HEK293 (cell line): ENCODE measurements around the gene VDR.

Experiments
- CTCF ChIA-PET: fragments of 350-600 bp; formaldehyde crosslinking; extraction: SDS; loops from one replicate; lab custom pipeline; 2021; ENCODE audit warnings: antibody characterized with exemption; lab: Yijun Ruan, JAX
- POLR2A ChIA-PET: fragments of 300-600 bp; formaldehyde crosslinking; extraction: SDS; loops from one replicate; lab custom pipeline; 2020; ENCODE audit warnings: antibody characterized with exemption, inconsistent platforms; lab: Yijun Ruan, JAX
- H3K27ac ChIP-seq: fragments of 200-500 bp; sonication (Bioruptor generic); 2 replicates; pipeline ENCODE4 v1.5.1; 2014; ENCODE audit warnings: low read depth, low read length, control low read depth, inconsistent platforms; ENCODE audit errors: extremely low read depth
- H3K36me3 ChIP-seq, 2 experiments: fragments of 200-500 bp in 1 of 2; sonication (Bioruptor generic) in 1 of 2; 1 replicate in 1 of 2; 2 replicates in 1 of 2; pipeline ENCODE4 v1.5.1; 2014 to 2017; ENCODE audit warnings: inconsistent platforms in 2 of 2, low read length in 2 of 2; ENCODE audit not compliant: control insufficient read depth in 2 of 2, insufficient read depth in 1 of 2
- H3K4me1 ChIP-seq: fragments of 200-500 bp; sonication (Bioruptor generic); 2 replicates; pipeline ENCODE4 v1.5.1; 2014; ENCODE audit warnings: mild to moderate bottlenecking, low read length, inconsistent platforms; ENCODE audit not compliant: control insufficient read depth, insufficient read depth
- H3K4me3 ChIP-seq: 2 replicates; pipeline ENCODE4 v1.5.1; 2011; ENCODE audit warnings: low read depth, mild to moderate bottlenecking, control low read depth, low read length, moderate library complexity
- H3K9me3 ChIP-seq: fragments of 200-500 bp; sonication (Bioruptor generic); 2 replicates; pipeline ENCODE4 v1.5.1; 2014; ENCODE audit warnings: low read depth, low read length, inconsistent platforms; ENCODE audit not compliant: control insufficient read depth, insufficient read depth
- GLI2 ChIP-seq: fragments of 450-650 bp; formaldehyde crosslinking; IDR thresholded peaks from 2 replicates; pipeline ENCODE4; 2017; ENCODE audit warnings: missing biosample characterization, missing genetic modification characterization, low read depth, borderline replicate concordance
- HOXD13 ChIP-seq: sonication (generic); formaldehyde crosslinking; IDR thresholded peaks from 2 replicates; pipeline ENCODE4 v1.8.0; 2022; ENCODE audit warnings: missing genetic modification reagents, borderline replicate concordance
- KLF8 ChIP-seq: fragments of 450-650 bp; formaldehyde crosslinking; IDR thresholded peaks from 2 replicates; pipeline ENCODE4 v1.5.1; 2016; ENCODE audit warnings: missing biosample characterization, missing genetic modification characterization
- MYNN ChIP-seq: fragments of 450-650 bp; formaldehyde crosslinking; IDR thresholded peaks from 2 replicates; pipeline ENCODE4 v1.5.1; 2016; ENCODE audit warnings: missing biosample characterization, missing genetic modification characterization, borderline replicate concordance
- MZF1 ChIP-seq: fragments of 450-650 bp; formaldehyde crosslinking; IDR thresholded peaks from 2 replicates; pipeline ENCODE4 v1.5.1; 2017; ENCODE audit warnings: missing biosample characterization, missing genetic modification characterization, borderline replicate concordance
- OVOL3 ChIP-seq: fragments of 450-650 bp; formaldehyde crosslinking; IDR thresholded peaks from 2 replicates; pipeline ENCODE4 v1.5.1; 2016; ENCODE audit warnings: missing biosample characterization, missing genetic modification characterization
- SCRT1 ChIP-seq: fragments of 450-650 bp; formaldehyde crosslinking; IDR thresholded peaks from 2 replicates; pipeline ENCODE4 v1.5.1; 2016; ENCODE audit warnings: missing biosample characterization, missing genetic modification characterization, borderline replicate concordance
- SCRT2 ChIP-seq: fragments of 450-650 bp; formaldehyde crosslinking; IDR thresholded peaks from 2 replicates; pipeline ENCODE4 v1.5.1; 2016; ENCODE audit warnings: missing biosample characterization, missing genetic modification characterization
- ZNF132 ChIP-seq: fragments of 450-650 bp; formaldehyde crosslinking; IDR thresholded peaks from 2 replicates; pipeline ENCODE4 v1.5.1; 2017; ENCODE audit warnings: missing biosample characterization, missing genetic modification characterization, borderline replicate concordance
- ZNF148 ChIP-seq: fragments of 450-650 bp; formaldehyde crosslinking; IDR thresholded peaks from 2 replicates; pipeline ENCODE4 v1.5.0; 2017; ENCODE audit warnings: missing biosample characterization, missing genetic modification characterization, borderline replicate concordance
- ZNF16 ChIP-seq: fragments of 450-650 bp; formaldehyde crosslinking; IDR thresholded peaks from 2 replicates; pipeline ENCODE4 v1.5.1; 2016; ENCODE audit warnings: low read depth, missing biosample characterization, missing genetic modification characterization
- ZNF184 ChIP-seq: fragments of 450-650 bp; IDR thresholded peaks from 2 replicates; pipeline ENCODE4 v1.5.1; 2018; ENCODE audit warnings: missing biosample characterization, mild to moderate bottlenecking, missing genetic modification characterization
- ZNF266 ChIP-seq: fragments of 450-650 bp; formaldehyde crosslinking; IDR thresholded peaks from 2 replicates; pipeline ENCODE4 v1.5.1; 2016; ENCODE audit warnings: missing biosample characterization, missing genetic modification characterization, low read depth
- ZNF335 ChIP-seq: fragments of 450-650 bp; formaldehyde crosslinking; conservative IDR thresholded peaks from 2 replicates; pipeline ENCODE4 v1.5.1; 2016; ENCODE audit warnings: missing biosample characterization, missing genetic modification characterization
- ZNF501 ChIP-seq: fragments of 450-650 bp; formaldehyde crosslinking; IDR thresholded peaks from 2 replicates; pipeline ENCODE4 v1.5.1; 2016; ENCODE audit warnings: missing biosample characterization, missing genetic modification characterization
- ZNF530 ChIP-seq: fragments of 450-650 bp; formaldehyde crosslinking; IDR thresholded peaks from 2 replicates; pipeline ENCODE4 v1.5.1; 2016; ENCODE audit warnings: low read depth, missing biosample characterization, missing genetic modification characterization
- ZNF623 ChIP-seq: fragments of 450-650 bp; formaldehyde crosslinking; IDR thresholded peaks from 2 replicates; pipeline ENCODE4 v1.5.1; 2016; ENCODE audit warnings: missing biosample characterization, missing genetic modification characterization
- ZNF658 ChIP-seq: fragments of 450-650 bp; formaldehyde crosslinking; IDR thresholded peaks from 2 replicates; pipeline ENCODE4; 2016; ENCODE audit warnings: missing biosample characterization, missing genetic modification characterization
- ZNF791 ChIP-seq: fragments of 450-650 bp; formaldehyde crosslinking; IDR thresholded peaks from 2 replicates; pipeline ENCODE4 v1.5.1; 2016; ENCODE audit warnings: missing biosample characterization, missing genetic modification characterization
- ZSCAN23 ChIP-seq: fragments of 450-650 bp; formaldehyde crosslinking; IDR thresholded peaks from 2 replicates; pipeline ENCODE4 v1.5.1; 2016; ENCODE audit warnings: missing biosample characterization, missing genetic modification characterization
- TF ChIP-seq, protein P1 (sequence below): fragments of 450-650 bp; formaldehyde crosslinking; IDR thresholded peaks from 2 replicates; pipeline ENCODE4 v1.5.1; 2017; ENCODE audit warnings: missing biosample characterization, missing genetic modification characterization
- TF ChIP-seq, protein P2 (sequence below): fragments of 450-650 bp; formaldehyde crosslinking; IDR thresholded peaks from 2 replicates; pipeline ENCODE4 v1.5.1; 2016; ENCODE audit warnings: missing biosample characterization, missing genetic modification characterization
- TF ChIP-seq, protein P3 (sequence below): fragments of 450-650 bp; formaldehyde crosslinking; IDR thresholded peaks from 2 replicates; pipeline ENCODE4 v1.5.1; 2016; ENCODE audit warnings: missing biosample characterization, missing genetic modification characterization

Gene VDR

GRCh38 chr12:47930634-47931033 lies 25.8 kb upstream of the VDR start:
- Histone ChIP-seq H3K4me1 (no peaks in the 10 kb centered on the region), H3K27ac (no peak overlapping the region), H3K36me3 (no peaks in the 10 kb centered on the region), H3K4me3 (no peak overlapping the region), H3K9me3 (no peaks in the 10 kb centered on the region)
- CTCF ChIA-PET: no interaction called here
- POLR2A ChIA-PET: no interaction called here
- no peak for TF ChIP-seq ZNF530 (tag by site-specific recombination)
- TF ChIP-seq SCRT2: peak; percentile 93
- peak; percentile 96 for TF ChIP-seq SCRT1

- CTCF ChIA-PET: interaction anchor here (1.3 to 1.8 kb wide), 3 partner anchors 22 to 90 kb away, joined by 3 to 9 read pairs (median 5); partner anchors contain the start of gene VDR
- TF ChIP-seq HOXD13 (no peak), ZNF623 (tag by site-specific recombination) (no peak), OVOL3 (tag by site-specific recombination) (no peak), ZNF658 (tag by site-specific recombination) (no peak), ZNF335 (tag by site-specific recombination) (no peak), ZNF184 (tag by site-specific recombination) (no peak), GLI2 (tag by site-specific recombination) (no peak), ZNF791 (tag by site-specific recombination) (no peak), ZNF132 (tag by site-specific recombination) (no peak), MZF1 (tag by site-specific recombination) (no peak), ZNF266 (tag by site-specific recombination) (no peak), ZNF501 (tag by site-specific recombination) (no peak), KLF8 (tag by site-specific recombination) (no peak)
- TF ChIP-seq, protein P1, sequence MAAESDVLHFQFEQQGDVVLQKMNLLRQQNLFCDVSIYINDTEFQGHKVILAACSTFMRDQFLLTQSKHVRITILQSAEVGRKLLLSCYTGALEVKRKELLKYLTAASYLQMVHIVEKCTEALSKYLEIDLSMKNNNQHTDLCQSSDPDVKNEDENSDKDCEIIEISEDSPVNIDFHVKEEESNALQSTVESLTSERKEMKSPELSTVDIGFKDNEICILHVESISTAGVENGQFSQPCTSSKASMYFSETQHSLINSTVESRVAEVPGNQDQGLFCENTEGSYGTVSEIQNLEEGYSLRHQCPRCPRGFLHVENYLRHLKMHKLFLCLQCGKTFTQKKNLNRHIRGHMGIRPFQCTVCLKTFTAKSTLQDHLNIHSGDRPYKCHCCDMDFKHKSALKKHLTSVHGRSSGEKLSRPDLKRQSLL: no peak
- TF ChIP-seq, all 188 proteins: peak for 0
- H3K4me3 ChIP-seq: no peak overlapping the region
- H3K4me1 ChIP-seq: no peaks in the 10 kb centered on the region
- no peak overlapping the region for H3K27ac ChIP-seq
- POLR2A ChIA-PET: no interaction called here
- no peaks in the 10 kb centered on the region for H3K36me3 ChIP-seq
- H3K9me3 ChIP-seq: no peaks in the 10 kb centered on the region
Measured at GRCh38 chr12:47927346-47927745, 22.6 kb upstream of the VDR start.

GRCh38 chr12:47921907-47922306 lies 17.1 kb upstream of the VDR start:
- Histone ChIP-seq H3K9me3 (no peaks in the 10 kb centered on the region), H3K27ac (no peak overlapping the region), H3K4me1 (no peaks in the 10 kb centered on the region)
- CTCF ChIA-PET: interaction anchor here (0.7 kb wide), 1 partner anchor 10 kb away, joined by 5 read pairs; no protein-coding TSS in a partner anchor
- TF ChIP-seq ZNF148: no peak
- no peak for TF ChIP-seq ZNF16 (tag by site-specific recombination)
- peak; percentile 49; the same call in 1 of the 2 replicates for TF ChIP-seq MYNN (tag by site-specific recombination)
- TF ChIP-seq, protein P2, sequence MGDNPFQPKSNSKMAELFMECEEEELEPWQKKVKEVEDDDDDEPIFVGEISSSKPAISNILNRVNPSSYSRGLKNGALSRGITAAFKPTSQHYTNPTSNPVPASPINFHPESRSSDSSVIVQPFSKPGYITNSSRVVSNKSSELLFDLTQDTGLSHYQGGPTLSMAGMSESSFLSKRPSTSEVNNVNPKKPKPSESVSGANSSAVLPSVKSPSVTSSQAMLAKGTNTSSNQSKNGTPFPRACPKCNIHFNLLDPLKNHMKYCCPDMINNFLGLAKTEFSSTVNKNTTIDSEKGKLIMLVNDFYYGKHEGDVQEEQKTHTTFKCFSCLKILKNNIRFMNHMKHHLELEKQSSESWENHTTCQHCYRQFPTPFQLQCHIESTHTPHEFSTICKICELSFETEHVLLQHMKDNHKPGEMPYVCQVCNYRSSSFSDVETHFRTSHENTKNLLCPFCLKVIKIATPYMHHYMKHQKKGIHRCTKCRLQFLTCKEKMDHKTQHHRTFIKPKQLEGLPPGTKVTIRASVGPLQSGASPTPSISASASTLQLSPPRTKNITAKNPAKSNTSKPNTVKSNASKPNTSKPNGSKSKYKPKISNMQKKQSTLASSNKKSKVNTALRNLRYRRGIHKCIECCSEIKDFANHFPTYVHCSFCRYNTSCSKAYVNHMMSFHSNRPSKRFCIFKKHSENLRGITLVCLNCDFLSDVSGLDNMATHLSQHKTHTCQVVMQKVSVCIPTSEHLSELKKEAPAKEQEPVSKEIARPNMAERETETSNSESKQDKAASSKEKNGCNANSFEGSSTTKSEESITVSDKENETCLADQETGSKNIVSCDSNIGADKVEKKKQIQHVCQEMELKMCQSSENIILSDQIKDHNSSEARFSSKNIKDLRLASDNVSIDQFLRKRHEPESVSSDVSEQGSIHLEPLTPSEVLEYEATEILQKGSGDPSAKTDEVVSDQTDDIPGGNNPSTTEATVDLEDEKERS (tag by site-specific recombination): no peak
- TF ChIP-seq, protein P3, sequence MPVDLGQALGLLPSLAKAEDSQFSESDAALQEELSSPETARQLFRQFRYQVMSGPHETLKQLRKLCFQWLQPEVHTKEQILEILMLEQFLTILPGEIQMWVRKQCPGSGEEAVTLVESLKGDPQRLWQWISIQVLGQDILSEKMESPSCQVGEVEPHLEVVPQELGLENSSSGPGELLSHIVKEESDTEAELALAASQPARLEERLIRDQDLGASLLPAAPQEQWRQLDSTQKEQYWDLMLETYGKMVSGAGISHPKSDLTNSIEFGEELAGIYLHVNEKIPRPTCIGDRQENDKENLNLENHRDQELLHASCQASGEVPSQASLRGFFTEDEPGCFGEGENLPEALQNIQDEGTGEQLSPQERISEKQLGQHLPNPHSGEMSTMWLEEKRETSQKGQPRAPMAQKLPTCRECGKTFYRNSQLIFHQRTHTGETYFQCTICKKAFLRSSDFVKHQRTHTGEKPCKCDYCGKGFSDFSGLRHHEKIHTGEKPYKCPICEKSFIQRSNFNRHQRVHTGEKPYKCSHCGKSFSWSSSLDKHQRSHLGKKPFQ (tag by site-specific recombination): no peak
- no peak for TF ChIP-seq ZSCAN23 (tag by site-specific recombination)
- TF ChIP-seq, all 188 proteins: peak for 1
- no peaks in the 10 kb centered on the region for H3K36me3 ChIP-seq
- POLR2A ChIA-PET: no interaction called here
- H3K4me3 ChIP-seq: no peak overlapping the region
